ENCODE data around the gene HECTD3. TPM values are rescaled to one million over a fixed set of nuclear protein-coding genes. Genes with fewer than 3 reads are reported as not detected.

Gene HECTD3
- total and polyA plus RNA-seq, 2 of the 4 experiments (the other 2 are of a cell fraction) = 12.2 to 39.5 TPM

DNA sequence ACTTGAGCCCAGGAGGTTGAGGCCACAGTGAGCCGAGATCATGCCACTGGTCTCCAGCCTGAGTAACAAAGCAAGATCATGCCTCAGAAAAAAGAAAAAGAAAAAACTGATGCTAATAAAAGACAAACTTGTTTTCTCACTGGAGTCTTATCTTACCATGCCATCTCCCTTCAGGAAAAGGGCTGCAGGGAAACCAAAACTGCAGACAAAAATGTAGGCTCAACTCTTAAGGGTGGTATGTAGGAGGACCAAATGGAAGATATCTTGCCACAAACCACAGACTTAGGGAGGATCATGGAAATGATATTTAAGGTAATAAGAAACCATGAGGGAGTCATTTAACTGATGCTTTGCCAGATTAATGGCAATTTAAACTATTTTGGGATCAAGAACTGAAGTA, 33.8 kb upstream of the HECTD3 start:
- H3K36me3 ChIP-seq (ENCODE audit: control insufficient read depth, insufficient read depth, low read length) = no peaks in the 10 kb centered on the region
- H3K14ac ChIP-seq (replicated peaks; ENCODE audit: low read depth, low read length) = no peak overlapping the region
- no peaks in the 10 kb centered on the region for H3K79me1 ChIP-seq (ENCODE audit: low read depth in 1 of 2, low read length in 2 of 2)
- H2AFZ ChIP-seq (replicated peaks; ENCODE audit: low read length, poor library complexity) = no peak overlapping the region
- H3K9me1 ChIP-seq (ENCODE audit: insufficient read depth, low read length) = no peaks in the 10 kb centered on the region
- H3K4me3 ChIP-seq (ENCODE audit: insufficient read depth, low read depth, low read length) = no peak overlapping the region
- no peak overlapping the region for H3K23ac ChIP-seq (ENCODE audit: low read depth, low read length)
- H3K4ac ChIP-seq (ENCODE audit: low read depth, low read length) = no peak overlapping the region
- H2BK15ac ChIP-seq (ENCODE audit: low read depth, low read length) = no peak overlapping the region
- H3K4me1 ChIP-seq (ENCODE audit: control insufficient read depth, insufficient read depth, low read length) = no peaks in the 10 kb centered on the region
- in situ Hi-C loops (cut with MboI; ENCODE audit: low sequenced_read_pairs) (no loop called here), dilution Hi-C loops (cut with HindIII; ENCODE audit: low sequenced_read_pairs, unreplicated experiment) (no loop called here), intact Hi-C loops (cut with micrococcal nuclease) (no loop called here)
- H4K20me1 ChIP-seq (ENCODE audit: insufficient read depth, low read length) = no peaks in the 10 kb centered on the region
- no peak overlapping the region for H2BK20ac ChIP-seq (ENCODE audit: low read depth, low read length)
- ChIA-PET CTCF (no interaction called here), POLR2A (ENCODE audit: unreplicated experiment) (no interaction called here)
- H3K27ac ChIP-seq (ENCODE audit: insufficient read depth, low read length) = no peak overlapping the region
- no peak overlapping the region for H4K8ac ChIP-seq (ENCODE audit: low read depth in 2 of 2, low read length in 2 of 2)
- TF ChIP-seq CEBPB (IDR thresholded peaks at IDR 0.05; ENCODE audit: low read depth, low read length) = no peak
- TF ChIP-seq CHD1 (IDR thresholded peaks at IDR 0.05; ENCODE audit: low read depth, low read length) = no peak
- TF ChIP-seq BHLHE40 (IDR thresholded peaks at IDR 0.05; ENCODE audit: low read depth, low read length) = no peak
- TF ChIP-seq, protein P1, sequence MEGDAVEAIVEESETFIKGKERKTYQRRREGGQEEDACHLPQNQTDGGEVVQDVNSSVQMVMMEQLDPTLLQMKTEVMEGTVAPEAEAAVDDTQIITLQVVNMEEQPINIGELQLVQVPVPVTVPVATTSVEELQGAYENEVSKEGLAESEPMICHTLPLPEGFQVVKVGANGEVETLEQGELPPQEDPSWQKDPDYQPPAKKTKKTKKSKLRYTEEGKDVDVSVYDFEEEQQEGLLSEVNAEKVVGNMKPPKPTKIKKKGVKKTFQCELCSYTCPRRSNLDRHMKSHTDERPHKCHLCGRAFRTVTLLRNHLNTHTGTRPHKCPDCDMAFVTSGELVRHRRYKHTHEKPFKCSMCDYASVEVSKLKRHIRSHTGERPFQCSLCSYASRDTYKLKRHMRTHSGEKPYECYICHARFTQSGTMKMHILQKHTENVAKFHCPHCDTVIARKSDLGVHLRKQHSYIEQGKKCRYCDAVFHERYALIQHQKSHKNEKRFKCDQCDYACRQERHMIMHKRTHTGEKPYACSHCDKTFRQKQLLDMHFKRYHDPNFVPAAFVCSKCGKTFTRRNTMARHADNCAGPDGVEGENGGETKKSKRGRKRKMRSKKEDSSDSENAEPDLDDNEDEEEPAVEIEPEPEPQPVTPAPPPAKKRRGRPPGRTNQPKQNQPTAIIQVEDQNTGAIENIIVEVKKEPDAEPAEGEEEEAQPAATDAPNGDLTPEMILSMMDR (conservative IDR thresholded peaks at IDR 0.05; ENCODE audit: low read depth, low read length) = no peak
- TF ChIP-seq, protein P2, sequence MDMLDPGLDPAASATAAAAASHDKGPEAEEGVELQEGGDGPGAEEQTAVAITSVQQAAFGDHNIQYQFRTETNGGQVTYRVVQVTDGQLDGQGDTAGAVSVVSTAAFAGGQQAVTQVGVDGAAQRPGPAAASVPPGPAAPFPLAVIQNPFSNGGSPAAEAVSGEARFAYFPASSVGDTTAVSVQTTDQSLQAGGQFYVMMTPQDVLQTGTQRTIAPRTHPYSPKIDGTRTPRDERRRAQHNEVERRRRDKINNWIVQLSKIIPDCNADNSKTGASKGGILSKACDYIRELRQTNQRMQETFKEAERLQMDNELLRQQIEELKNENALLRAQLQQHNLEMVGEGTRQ (IDR thresholded peaks at IDR 0.05; ENCODE audit: low read depth, low read length) = no peak
- no peak overlapping the region for H3K56ac ChIP-seq (ENCODE audit: extremely low read depth, insufficient read depth, low read length)
- H3K9ac ChIP-seq (ENCODE audit: low read depth, low read length) = no peak overlapping the region
- no peak overlapping the region for H2AK9ac ChIP-seq (replicated peaks; ENCODE audit: low read depth, low read length, poor library complexity)
- H4K91ac ChIP-seq (ENCODE audit: insufficient read depth, low read depth, low read length) = no peak overlapping the region
- BruUV-seq (replicated peaks) = no TSS peak
- H4K5ac ChIP-seq (ENCODE audit: low read depth, low read length) = no peak overlapping the region
- no peaks in the 10 kb centered on the region for H3K9me3 ChIP-seq (ENCODE audit: control insufficient read depth, insufficient read depth, low read length)
- DNase-seq (no peak), ATAC-seq (ENCODE audit: low read depth) (no peak)
- no peak overlapping the region for H2BK5ac ChIP-seq (ENCODE audit: low read depth, low read length, poor library complexity, severe bottlenecking)
- no peak overlapping the region for H2BK120ac ChIP-seq (ENCODE audit: low read depth, low read length)
- WGBS, 2 experiments (ENCODE audit: extremely low coverage in 2 of 2, insufficient read length in 1 of 2) = 100% methylated on average over 1 of the region's 1 CpG; no CpG with 5 or more reads in 1 of the 2 experiments
- no peak overlapping the region for H2AK5ac ChIP-seq (ENCODE audit: low read depth, low read length)
- no peak overlapping the region for H3K18ac ChIP-seq (ENCODE audit: low read depth, low read length)
- no peak overlapping the region for H3K4me2 ChIP-seq (ENCODE audit: low read depth, low read length)
- H3K27me3 ChIP-seq (ENCODE audit: control insufficient read depth, insufficient read depth, low read length) = peaks cover 8% of the 10 kb centered on the region

All from IMR-90 (cell line).